HG03039 (cell line): ENCODE measurements around the gene CAMTA1.

Experiments
- ATAC-seq: cut with Tn5 transposase; IDR thresholded peaks from one replicate; pipeline ENCODE4 v1.9.1; 2021; ENCODE audit warnings: mild to moderate bottlenecking, moderate library complexity; ENCODE audit not compliant: unreplicated experiment

CAMTA1 gene

DNA sequence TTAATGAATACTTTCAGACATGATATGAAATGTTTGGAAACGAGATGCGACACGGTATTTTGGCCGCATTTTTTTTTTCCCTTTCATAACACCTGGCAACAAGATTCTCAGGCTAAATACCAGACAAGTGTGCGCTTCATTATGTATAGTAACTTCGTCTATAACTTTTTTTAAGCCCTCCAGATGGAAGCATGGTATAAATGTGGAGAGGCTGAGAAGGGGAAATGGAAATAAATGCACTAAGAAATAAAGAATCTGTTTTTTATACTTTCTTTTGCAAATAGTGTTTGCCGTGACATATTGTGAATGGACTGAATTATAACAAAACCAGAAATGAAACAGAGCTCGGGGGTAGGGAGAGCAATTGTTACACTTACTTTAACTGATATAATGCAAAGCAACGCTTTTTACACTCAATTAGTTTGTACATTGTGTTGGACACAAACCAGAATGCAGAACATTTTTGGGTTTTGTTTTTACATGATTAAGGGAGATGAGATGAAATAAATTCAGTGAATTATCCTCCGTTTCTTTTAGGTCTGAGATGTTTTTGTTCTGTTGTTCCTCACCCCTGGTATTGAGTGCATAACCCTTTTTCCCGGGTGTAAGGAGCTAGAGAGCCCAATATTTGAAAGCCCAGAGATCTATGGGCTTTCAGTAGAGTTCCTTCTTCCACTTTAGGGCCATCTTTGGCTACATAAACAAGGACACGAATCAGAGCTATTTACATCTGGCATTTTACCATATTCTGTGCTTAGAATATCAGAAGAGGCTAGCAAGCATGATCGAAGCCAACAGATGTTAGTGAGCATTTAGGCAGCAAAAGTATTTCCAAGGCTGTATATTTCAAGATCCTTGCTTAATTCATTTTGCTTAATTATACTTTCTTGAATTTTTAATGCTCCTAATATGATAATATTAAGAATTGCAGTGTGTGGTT is 478.0 kb downstream of the CAMTA1 start:
- ATAC-seq, result no peak

DNA sequence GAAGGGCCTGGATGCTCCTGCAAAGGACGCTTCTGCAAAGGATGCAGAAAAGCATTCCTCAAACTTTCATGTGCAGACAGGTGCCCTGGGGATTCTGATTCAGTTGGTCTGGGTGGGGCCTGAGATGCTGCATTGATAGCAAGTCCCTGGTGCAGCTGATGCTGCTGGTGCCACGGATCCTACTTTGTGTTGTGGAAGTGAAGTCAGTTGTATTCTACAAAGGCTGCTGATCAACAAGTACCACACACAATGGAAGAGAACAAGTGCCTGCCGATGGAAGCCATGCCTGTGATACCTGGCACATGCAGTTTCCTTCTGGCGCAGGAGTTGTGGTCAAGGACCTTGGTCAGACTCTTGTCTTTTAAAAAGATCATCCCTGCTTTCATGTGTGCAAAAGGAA is 478.8 kb downstream of the CAMTA1 start:
- ATAC-seq, result no peak

DNA sequence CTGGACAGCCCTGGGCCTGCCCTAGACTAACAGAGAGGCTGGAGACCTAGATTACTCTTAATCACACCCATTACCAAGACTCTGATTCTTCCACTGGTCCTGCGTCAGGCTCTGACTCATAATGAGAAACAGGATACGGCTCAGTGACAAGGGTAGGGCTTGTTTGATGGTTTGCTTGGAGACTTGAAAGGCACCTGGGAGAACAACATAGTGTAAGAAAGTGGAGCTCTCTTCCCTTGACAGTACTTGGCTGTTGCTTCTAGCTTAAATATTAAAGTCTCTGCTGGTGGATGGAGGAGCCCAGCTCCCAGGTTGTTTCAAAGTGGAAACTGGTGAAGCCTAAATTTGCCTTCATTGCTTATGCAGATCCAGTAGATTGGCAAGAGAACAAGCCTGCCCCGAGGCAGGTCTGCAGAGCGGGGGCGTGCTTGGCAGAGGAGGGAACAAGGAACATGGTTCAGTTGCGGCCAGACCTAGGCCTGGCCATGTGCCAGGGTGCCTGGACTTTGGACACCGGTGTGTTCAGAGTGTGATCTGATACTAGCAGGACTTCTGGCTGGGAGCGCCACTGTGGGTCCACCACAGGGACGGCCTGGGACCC is 480.6 kb downstream of the CAMTA1 start:
- ATAC-seq, result no peak

DNA sequence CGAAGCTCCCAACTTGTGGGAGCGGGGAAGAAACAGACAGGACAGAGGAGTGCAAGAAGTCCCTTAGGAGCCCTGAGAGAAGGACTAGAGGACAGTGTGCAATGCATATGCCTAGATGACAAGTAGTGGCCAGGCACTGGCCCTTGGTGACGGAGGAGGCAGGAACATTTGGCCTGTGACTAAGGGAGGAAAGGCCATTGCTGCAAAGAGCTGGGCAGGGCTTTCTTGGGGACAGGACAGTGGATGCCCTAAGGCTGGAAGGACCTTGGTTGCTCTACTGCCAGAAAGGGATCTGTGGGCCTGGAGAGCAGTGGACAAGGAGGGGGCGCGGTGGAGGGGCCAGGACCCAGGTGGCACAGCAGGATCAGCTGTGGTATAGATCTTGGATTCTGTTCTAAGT is 481.3 kb downstream of the CAMTA1 start:
- ATAC-seq, result no peak

DNA sequence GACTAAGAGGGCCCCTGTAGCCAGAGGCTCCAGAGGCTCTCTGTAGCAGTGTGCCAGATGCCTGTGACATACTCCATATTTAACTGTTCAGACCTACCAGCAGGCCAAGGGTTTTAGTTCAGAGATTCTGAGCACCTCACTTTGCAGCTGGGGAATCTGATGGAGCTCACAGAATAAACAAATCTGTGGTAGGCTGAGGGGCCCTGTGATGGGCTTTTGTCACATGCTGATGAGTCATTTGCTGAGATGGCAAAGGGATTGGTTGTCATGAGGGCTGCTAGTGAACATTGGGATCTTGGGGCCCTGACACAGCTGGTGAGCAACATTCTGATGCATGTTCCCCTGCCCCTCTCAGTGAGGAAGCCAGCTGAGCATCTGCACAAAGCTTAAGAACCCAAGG is 482.2 kb downstream of the CAMTA1 start:
- ATAC-seq, result no peak

DNA sequence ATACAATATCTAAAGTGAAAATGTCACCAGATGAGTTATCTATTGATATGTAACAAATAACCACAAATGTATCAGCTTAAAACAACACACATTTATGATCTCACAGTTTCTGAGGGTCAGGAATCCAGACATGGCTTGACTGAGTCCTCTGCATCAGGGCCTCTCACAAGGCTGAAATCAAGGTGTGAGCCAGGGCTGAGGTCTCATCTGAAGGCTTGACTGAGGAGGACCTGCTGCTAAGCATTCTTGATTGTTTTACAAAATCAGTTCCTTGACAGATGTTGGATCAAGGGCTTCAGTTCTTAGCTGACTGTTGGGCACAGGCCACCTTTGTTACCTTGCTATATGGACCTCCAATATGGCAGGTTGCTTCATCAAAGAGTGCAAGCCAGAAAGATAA is 483.7 kb downstream of the CAMTA1 start:
- ATAC-seq, result no peak

DNA sequence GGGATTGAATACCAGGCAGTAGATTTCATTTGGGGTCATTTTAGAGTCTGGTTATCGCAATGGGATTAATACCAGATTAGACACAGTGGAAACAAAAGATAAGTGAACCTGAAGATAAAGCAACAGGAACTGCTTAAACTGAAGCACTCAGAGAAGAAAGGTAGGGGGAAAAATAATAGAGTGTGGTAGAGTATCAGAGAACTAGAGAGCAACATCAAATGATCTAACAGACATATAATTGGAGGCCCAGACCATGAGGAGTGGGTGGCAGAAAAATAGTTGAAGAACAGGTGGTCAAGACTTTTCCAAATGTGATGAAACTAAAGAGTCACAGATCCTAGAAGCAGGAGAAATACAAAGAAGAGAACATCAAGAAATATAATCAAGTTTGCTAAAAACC is 484.3 kb downstream of the CAMTA1 start:
- ATAC-seq, result no peak

DNA sequence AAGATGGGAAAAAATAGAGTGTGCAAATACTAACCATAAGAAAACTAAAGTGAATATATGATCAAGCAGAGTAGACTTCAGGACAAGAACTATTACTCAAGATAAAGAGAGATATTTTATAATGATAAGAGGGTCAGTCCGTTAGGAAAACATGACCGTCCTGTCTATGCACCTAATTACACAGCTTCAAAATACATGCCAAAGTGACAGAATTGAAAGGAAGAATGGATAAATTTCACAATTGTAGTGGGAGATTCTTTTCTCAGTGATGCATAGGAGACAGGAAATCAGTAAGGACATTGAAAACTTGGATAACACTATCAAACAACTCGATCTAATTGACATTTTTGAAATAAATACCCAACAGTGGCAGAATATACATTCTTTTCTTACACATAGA is 489.0 kb downstream of the CAMTA1 start:
- no peak for ATAC-seq

DNA sequence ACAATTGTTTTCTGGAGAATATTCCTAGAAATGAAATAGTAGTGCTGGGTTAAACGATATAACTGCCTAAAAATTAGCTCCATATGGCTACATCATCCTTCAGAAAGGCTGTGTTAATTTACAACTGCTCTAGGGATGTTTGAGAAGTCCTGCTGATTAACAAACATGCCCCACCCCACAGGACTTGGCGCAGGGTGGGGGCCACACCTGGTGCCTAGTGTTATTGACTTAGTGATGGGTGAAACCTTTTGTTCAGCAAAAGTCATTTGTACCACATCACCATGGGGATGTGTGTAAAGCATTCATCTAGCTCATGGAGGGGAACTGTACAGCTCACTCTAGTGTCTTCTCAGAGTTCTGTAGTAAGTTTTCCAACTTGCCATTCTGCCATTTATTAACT is 492.8 kb downstream of the CAMTA1 start:
- ATAC-seq, result no peak

DNA sequence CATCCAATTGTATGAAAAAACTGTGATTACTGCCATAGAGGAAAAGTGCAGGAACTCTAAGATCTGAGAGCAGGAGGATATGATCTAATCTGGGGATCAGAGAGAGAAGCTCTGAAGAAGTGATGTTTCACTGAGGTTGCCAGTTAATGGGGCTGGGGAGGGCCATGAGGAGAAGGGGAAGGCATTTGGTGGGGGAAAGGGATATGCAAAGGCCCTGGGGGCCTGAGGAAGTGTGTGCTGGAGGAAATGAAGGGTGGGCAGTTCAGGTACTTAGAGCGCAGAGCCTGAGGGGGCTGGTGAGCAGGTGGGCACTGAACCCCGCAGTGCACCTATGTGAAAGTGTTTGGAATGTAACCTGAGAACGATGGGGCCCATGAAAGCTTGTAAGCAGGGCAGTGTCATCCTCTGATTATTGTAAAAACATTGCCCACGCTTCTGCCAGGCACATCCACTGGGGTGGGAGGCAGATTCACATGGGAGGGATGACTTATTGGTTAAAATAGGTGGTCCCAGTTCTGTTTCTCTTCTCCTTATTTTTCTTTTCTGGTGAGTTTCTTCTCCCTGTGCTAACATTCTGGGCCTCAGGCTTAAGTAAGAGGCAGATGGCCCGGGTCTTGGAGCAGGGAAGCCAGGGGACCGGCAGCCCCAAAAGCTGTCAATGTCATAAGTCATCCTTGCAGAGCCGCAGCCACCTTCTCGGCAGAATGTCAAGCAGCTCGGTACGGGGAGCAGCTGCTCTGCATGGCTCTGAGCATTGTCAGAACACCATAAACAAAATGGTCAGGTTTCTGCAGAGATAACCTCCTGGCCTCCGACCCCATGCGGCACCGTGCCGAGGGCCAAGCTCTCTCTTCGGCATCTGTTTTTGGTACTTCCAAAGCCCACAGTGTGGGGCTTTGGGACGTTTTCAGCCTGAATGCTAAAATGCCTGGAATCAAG is 493.8 kb downstream of the CAMTA1 start:
- ATAC-seq, result no peak

DNA sequence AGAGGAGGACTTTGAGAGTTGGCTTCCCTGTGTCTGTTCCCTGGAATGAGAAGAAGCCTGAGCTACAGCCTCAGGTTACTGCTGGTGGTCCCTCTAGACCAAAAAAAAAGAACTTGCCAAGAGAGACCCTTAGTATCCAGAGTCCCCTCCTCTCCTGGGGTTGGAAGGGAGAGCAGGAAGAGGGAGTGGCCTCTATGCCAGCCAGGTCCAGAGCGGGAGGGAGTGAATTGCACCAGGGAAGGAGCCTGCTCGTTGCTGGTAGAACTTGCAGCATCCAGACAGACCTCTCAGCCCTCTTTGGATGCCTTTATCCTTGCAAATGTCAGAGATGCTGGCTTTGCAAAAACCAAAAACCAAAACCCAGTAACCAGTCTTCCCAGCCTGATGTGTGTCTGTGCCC is 494.5 kb downstream of the CAMTA1 start:
- no peak for ATAC-seq

DNA sequence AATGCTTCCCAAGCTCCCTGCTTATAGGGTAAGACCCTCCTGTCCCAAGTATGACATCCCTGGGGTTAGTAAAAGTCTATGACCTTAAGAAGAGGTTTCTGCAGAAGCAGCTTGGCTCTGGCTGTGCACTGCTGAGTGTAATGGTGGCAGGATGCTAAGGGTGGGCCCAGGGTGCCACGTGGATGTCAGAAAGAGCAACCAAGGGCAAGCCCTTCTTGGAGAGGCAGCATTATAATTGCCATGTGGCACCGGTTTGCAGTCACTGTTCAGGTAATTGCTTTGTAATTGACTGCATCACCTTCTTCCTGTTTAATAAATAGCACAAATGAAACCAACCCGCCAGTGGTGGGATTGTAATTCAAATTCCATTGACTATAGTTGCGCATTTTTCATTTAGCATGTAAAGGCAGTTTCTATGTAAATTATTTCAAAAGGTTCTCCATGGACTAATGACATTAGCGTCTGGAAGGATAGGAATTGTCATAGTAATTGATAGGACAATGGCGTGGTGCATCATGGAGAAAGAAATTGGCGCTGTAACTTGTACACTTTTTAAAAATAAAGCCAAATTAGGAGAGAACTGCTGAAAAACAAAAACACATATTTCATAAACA is 495.2 kb downstream of the CAMTA1 start:
- no peak for ATAC-seq

DNA sequence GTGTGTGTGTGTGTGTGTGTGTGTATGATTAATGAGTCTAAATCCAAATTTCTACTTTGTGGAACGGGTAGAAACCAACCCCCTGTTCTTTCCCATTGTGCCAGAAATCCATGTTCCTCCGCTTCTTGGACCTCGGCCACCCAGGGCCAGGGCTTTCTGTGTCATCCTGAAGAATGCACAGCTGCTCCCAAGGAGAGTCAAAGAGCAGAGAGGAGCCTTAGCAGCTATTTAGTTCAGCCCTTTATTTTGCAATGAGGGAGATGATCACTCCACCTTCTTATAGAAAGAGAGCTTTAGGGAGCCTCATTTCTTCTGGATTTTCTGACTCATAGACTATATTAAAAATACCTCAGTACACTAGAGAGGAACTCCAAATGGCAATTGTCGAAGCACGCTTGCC is 496.6 kb downstream of the CAMTA1 start:
- no peak for ATAC-seq

DNA sequence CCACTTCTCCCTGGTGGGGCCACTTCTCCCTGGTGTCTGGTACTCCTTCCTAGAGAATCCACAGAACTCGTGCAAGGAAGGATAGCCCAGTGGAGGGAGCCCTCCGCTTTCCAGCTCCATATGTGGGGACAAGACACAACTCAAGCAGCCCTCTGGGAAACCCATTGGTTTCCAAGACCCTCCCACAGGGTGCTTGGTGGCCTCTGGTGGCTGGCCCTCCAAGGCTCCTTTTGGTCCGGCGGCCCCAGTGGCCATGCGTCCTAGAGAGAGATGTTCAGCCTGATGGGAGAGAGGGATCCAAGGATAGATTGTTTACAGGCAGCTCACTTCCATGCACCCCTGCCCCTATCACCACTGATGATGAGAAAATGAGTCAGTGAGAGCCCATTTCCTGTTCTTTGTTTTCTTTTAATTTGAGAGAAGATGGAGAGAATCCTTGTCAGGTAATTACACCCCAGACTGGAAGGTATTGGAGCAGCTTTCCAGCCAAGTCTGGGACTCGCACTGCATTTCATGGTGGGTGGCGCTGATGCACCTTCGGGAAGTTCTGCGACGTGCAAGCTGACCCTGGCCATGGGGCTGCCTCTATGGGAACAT is 499.7 kb downstream of the CAMTA1 start:
- ATAC-seq, result no peak

DNA sequence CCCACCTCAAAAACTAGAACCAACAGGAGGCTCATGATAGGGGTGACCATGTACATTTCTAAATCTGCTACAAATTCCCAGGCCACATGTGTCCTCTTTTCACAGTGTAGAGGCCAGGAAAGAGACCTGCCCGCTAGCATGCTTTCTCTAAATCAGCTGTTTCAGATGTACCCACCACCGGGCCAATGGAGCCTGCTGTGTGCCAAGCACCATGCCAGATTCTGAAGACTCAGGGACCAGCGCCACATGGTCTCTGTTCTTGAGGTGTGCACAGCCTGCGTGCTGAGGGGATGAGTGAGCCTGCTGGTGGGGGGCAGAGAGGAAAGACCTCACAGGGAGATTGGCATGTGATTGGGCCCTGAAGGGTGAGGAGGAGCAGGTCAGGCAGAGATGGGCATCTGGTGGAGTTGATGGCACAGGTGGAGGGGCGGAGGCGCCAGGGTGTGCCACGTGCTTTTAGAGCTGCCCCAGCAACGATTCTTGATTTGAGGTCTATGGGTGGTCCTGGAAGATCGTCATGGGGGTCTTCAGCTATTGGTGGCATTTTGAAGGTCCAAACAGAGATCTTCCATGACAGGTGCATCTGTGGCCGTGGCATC is 500.7 kb downstream of the CAMTA1 start:
- ATAC-seq, result no peak

DNA sequence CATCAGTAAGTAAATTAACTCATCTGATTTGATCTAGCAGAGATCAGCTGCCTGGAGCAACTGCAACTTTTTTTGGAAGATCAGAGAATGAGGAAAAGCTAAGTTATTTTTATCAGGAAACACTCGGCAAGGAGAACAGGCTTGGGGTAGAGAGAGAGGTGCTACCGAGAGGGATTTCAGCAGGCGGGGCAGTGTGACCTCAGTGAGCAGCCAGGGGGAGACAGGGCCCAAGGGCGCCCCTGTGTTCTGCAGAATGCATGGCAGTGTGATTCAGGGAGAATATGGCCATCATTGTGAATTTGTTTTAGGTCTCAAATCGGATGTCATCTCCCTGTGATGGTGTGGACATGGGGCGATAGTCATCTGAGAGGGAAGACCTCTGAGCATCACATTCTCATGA is 501.8 kb downstream of the CAMTA1 start:
- ATAC-seq, result no peak

DNA sequence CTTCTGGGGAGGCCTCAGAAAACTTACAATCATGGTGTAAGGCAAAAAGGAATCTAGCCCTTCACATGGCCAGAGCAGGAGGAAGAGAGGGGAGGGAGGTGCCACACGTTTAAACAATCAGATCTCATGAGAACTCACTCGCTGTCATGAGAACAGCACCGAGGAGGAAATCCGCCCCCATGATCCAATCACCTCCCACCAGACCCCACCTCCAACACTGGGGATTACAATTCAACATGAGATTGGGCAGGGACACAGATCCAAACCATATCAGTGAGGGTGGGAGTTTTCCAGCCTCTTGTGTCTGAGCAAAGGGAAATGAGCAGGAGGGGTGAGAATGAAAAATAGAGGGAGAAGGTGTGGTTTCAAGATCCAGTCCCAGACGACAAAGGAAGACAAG is 503.7 kb downstream of the CAMTA1 start:
- no peak for ATAC-seq

DNA sequence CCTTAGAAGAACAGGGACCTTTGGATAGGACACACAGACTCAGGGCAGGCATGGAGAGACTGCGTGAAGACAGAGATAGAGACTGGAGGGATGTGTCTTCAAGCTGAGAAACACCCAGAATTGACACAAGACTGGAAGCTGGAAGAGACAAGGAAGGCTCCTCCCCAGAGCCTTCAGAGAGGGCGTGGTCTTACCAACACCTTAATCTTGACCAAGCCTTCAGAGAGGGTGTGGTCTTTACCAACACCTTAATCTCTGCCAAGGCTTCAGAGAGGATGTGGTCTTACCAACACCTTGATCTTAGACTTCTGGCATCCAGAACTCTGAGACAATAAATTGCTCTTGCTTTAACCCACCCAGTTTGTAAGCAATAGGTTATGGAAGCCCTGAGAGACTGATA is 504.4 kb downstream of the CAMTA1 start:
- ATAC-seq, result no peak

DNA sequence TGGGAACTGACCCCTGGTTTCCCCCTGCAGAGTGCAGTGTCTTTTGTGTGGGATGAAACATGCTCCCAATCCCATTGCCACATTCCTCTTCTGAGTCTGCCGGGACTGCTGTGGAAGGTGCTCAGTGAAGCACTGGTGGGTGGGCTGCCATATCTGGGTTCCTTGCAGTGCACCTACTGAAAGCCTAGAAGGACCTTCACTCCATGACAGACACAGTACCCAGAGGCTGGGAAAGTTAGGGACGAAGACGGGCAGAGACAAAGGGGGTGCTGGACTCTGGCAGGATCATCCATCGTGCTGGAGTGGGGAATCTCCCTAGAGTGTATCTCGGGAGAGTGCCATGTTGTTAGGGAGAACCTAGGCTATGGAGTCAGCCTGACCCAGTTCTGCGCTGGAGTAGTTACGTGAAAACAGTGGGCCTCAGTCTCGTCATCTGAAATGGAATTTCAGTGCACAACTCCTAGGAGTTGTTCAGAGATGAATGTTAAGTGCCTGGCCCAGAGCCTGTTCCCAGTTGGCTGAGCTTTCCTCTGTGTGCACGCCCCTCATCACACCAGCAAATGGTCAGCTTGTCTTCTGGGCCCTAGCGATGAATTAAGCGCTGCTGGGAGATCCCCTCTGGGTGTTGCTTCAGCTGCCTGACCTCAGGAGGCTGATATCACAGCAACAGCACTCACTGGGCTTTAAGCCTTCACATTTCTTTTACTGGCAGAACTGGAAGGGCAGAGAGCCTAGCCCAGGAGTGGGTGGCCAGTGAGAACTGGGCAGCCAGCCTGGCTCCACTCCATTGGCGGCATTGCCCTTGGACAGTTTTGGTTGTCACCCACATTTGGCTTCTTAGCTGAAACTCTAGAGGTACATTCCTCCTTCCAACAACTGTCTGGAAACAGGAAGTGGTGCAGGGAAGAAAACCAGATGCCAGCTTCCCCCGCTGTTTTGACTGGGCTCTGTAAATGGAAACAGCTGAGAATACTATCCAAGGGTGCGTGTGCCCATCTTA is 506.0 kb downstream of the CAMTA1 start:
- ATAC-seq, result no peak
